Panc1 (cell line): Measurements from ENCODE around the gene CLPTM1L.

Source experiments
- POLR2AphosphoS5 ChIP-seq: IDR thresholded peaks from 2 replicates; pipeline ENCODE4 v1.6.1; 2012; ENCODE audit warnings: mild to moderate bottlenecking, low read depth, low read length, moderate library complexity
- SIN3A ChIP-seq: IDR thresholded peaks from 2 replicates; pipeline ENCODE4 v1.6.1; 2012; ENCODE audit warnings: low read depth, mild to moderate bottlenecking, low read length, moderate library complexity, borderline replicate concordance; ENCODE audit not compliant: insufficient read depth
- TCF7L2 ChIP-seq: IDR thresholded peaks from 2 replicates; pipeline ENCODE4 v1.6.1; 2011; ENCODE audit warnings: mild to moderate bottlenecking, low read depth, low read length, inconsistent platforms
- TF ChIP-seq, protein P1 (sequence below): fragments of 450-650 bp; IDR thresholded peaks from 2 replicates; pipeline ENCODE4 v1.5.1; 2017; ENCODE audit warnings: mild to moderate bottlenecking
- TF ChIP-seq, protein P2 (sequence below), 2 experiments: IDR thresholded peaks; 2 replicates each; pipeline ENCODE4 v1.6.1; 2011 to 2012; ENCODE audit warnings: low read depth in 2 of 2, control low read depth in 1 of 2, low read length in 1 of 2, mild to moderate bottlenecking in 1 of 2, moderate library complexity in 1 of 2; ENCODE audit not compliant: insufficient read depth in 1 of 2

DNA sequence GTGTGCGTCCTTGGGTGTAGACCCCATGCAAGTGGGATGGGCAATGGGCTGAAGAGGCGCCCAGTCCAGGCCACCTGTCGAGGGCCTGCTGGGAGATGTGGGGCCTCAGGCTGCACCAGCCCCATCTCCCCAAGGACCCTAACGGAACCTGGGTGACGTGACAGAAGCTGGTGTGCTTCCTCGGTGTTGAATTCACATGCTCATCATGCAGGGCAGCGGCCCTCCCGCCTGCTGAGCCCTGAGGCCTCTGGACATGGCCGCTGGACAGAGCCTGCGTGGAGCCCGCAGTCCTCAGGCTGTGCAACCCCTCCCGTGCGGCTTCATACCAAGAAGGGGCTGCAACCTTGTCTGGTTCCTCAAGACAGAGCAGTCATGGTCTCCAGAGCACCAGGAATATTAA is 76.8 kb downstream of the CLPTM1L start:
- TF ChIP-seq, protein P1, sequence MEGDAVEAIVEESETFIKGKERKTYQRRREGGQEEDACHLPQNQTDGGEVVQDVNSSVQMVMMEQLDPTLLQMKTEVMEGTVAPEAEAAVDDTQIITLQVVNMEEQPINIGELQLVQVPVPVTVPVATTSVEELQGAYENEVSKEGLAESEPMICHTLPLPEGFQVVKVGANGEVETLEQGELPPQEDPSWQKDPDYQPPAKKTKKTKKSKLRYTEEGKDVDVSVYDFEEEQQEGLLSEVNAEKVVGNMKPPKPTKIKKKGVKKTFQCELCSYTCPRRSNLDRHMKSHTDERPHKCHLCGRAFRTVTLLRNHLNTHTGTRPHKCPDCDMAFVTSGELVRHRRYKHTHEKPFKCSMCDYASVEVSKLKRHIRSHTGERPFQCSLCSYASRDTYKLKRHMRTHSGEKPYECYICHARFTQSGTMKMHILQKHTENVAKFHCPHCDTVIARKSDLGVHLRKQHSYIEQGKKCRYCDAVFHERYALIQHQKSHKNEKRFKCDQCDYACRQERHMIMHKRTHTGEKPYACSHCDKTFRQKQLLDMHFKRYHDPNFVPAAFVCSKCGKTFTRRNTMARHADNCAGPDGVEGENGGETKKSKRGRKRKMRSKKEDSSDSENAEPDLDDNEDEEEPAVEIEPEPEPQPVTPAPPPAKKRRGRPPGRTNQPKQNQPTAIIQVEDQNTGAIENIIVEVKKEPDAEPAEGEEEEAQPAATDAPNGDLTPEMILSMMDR, result no peak
- TF ChIP-seq POLR2AphosphoS5 (no peak), SIN3A (no peak), TCF7L2 (no peak)
- TF ChIP-seq, protein P2, sequence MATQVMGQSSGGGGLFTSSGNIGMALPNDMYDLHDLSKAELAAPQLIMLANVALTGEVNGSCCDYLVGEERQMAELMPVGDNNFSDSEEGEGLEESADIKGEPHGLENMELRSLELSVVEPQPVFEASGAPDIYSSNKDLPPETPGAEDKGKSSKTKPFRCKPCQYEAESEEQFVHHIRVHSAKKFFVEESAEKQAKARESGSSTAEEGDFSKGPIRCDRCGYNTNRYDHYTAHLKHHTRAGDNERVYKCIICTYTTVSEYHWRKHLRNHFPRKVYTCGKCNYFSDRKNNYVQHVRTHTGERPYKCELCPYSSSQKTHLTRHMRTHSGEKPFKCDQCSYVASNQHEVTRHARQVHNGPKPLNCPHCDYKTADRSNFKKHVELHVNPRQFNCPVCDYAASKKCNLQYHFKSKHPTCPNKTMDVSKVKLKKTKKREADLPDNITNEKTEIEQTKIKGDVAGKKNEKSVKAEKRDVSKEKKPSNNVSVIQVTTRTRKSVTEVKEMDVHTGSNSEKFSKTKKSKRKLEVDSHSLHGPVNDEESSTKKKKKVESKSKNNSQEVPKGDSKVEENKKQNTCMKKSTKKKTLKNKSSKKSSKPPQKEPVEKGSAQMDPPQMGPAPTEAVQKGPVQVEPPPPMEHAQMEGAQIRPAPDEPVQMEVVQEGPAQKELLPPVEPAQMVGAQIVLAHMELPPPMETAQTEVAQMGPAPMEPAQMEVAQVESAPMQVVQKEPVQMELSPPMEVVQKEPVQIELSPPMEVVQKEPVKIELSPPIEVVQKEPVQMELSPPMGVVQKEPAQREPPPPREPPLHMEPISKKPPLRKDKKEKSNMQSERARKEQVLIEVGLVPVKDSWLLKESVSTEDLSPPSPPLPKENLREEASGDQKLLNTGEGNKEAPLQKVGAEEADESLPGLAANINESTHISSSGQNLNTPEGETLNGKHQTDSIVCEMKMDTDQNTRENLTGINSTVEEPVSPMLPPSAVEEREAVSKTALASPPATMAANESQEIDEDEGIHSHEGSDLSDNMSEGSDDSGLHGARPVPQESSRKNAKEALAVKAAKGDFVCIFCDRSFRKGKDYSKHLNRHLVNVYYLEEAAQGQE (IDR thresholded peaks at IDR 0.05; ENCODE audit: insufficient read depth in 1 of 2, low read depth in 2 of 2, low read length in 1 of 2), result no peak
